PC-3 (cell line): ENCODE results near the gene RELL1.

Experiments used
- CTCF ChIP-seq: fragments of 300-600 bp; sonication (generic); conservative IDR thresholded peaks from 2 replicates; pipeline ENCODE4 v1.5.1; 2017; ENCODE audit warnings: antibody characterized with exemption, low read depth, mild to moderate bottlenecking, low read length
- EZH2 ChIP-seq: fragments of 300-600 bp; sonication (generic); IDR thresholded peaks from one replicate; pipeline ENCODE4 v1.6.1; 2017; ENCODE audit warnings: antibody characterized with exemption, mild to moderate bottlenecking, low read length; ENCODE audit not compliant: unreplicated experiment

GRCh38 chr4:37591349-37591748, 94.8 kb downstream of the RELL1 start:
- TF ChIP-seq CTCF (no peak), EZH2 (no peak)
